ENCODE data around the gene DLL3. TPM values are rescaled to one million over a fixed set of nuclear protein-coding genes. Genes with fewer than 3 reads are reported as not detected.

The DLL3 gene
- total RNA-seq, 3 donors from 2014 or later = not detected

DNA sequence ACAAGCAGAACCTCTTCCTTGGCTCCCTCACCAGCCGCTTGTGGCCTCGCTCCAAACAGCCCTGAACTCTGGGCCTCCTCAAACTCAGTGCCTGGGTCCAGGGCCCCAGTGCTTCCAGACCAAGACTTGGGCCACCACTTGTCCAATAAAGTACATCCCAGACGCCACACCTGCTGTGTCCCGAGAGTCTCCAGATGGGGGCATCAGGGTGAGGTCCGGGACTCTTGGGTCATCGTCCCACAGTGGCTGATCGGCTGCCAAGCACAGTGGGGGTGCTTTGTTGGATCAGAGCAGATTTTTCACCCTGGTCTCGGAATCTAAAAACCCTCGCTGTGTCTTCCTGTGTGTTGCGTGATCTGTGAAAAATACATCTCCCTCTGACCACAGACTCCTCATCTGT, 9.0 kb upstream of the DLL3 start:
- Histone ChIP-seq H3K9me3 (no peaks in the 10 kb centered on the region), H3K36me3 (peaks cover 19% of the 10 kb centered on the region), H3K27me3 (no peaks in the 10 kb centered on the region), H3K4me3 (no peak overlapping the region), H3K27ac (no peak overlapping the region), H3K4me1 (no peaks in the 10 kb centered on the region)
- DNase-seq (ENCODE audit: low spot score in 2 of 2) = no peak
- intact Hi-C loops (cut with DNase I; ENCODE audit: low total_unique reads) = no loop called here
- TF ChIP-seq, protein P1, sequence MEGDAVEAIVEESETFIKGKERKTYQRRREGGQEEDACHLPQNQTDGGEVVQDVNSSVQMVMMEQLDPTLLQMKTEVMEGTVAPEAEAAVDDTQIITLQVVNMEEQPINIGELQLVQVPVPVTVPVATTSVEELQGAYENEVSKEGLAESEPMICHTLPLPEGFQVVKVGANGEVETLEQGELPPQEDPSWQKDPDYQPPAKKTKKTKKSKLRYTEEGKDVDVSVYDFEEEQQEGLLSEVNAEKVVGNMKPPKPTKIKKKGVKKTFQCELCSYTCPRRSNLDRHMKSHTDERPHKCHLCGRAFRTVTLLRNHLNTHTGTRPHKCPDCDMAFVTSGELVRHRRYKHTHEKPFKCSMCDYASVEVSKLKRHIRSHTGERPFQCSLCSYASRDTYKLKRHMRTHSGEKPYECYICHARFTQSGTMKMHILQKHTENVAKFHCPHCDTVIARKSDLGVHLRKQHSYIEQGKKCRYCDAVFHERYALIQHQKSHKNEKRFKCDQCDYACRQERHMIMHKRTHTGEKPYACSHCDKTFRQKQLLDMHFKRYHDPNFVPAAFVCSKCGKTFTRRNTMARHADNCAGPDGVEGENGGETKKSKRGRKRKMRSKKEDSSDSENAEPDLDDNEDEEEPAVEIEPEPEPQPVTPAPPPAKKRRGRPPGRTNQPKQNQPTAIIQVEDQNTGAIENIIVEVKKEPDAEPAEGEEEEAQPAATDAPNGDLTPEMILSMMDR (IDR thresholded peaks at IDR 0.05) = no peak
- TF ChIP-seq POLR2A (IDR thresholded peaks at IDR 0.05) (no peak), POLR2AphosphoS5 (IDR thresholded peaks at IDR 0.05) (no peak)

DNA sequence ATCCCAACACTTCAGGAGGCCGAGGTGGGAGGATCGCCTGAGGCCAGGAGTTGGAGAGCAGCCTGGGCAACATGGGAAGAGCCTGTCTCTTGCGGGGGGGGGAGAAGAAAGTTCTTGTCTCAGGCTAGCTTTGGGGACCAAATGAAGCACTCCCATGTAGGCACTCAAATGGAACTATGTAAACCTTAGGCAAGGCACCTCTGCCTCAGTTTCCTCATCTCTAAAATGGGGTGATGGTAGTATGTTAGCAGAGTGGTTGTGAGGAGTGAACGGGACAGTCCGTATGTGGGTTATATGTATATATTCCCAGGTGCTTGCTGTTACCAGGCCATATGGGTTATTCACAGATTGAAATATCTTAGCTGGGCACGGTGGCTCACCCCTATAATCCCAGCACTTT, 6.5 kb upstream of the DLL3 start:
- TF ChIP-seq POLR2A (IDR thresholded peaks at IDR 0.05) = no peak
- TF ChIP-seq, protein P1 (IDR thresholded peaks at IDR 0.05) = no peak
- no peak for TF ChIP-seq POLR2AphosphoS5 (IDR thresholded peaks at IDR 0.05)
- no peaks in the 10 kb centered on the region for H3K9me3 ChIP-seq
- intact Hi-C loops (cut with DNase I; ENCODE audit: low total_unique reads) = no loop called here
- H3K36me3 ChIP-seq = peaks cover 19% of the 10 kb centered on the region
- H3K27ac ChIP-seq = no peak overlapping the region
- no peak overlapping the region for H3K4me3 ChIP-seq
- DNase-seq (ENCODE audit: low spot score in 2 of 2) = no peak
- H3K27me3 ChIP-seq = peaks cover 0 to 14% of the 10 kb centered on the region in 2 donors
- no peaks in the 10 kb centered on the region for H3K4me1 ChIP-seq

DNA sequence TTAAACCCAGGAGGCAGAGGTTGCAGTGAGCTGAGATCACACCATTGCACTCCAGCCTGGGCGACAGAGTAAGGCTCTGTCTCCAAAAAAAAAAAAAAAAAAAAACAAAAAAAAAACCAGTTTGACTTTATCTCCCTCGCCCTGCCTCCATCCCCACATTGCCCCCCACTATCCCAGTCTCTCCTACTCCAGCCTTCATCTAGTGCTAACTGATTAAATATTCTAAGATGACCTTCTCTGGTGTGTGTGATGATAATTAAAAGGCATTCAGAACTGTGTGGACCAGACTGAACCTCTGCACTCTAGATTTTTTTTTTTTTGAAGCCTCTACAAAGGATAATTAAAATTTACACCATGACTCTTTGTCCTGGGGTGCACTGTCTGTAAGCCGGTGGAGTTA, 6.0 kb upstream of the DLL3 start:
- no peak for DNase-seq (ENCODE audit: low spot score in 2 of 2)
- intact Hi-C loops (cut with DNase I; ENCODE audit: low total_unique reads) = no loop called here
- peaks cover 0 to 20% of the 10 kb centered on the region in 2 donors for H3K27me3 ChIP-seq
- TF ChIP-seq POLR2A (IDR thresholded peaks at IDR 0.05) (no peak), POLR2AphosphoS5 (IDR thresholded peaks at IDR 0.05) (no peak)
- TF ChIP-seq, protein P1 (IDR thresholded peaks at IDR 0.05) = no peak
- H3K4me3 ChIP-seq = no peak overlapping the region
- no peaks in the 10 kb centered on the region for H3K4me1 ChIP-seq
- peaks cover 19% of the 10 kb centered on the region for H3K36me3 ChIP-seq
- no peaks in the 10 kb centered on the region for H3K9me3 ChIP-seq
- H3K27ac ChIP-seq = no peak overlapping the region

DNA sequence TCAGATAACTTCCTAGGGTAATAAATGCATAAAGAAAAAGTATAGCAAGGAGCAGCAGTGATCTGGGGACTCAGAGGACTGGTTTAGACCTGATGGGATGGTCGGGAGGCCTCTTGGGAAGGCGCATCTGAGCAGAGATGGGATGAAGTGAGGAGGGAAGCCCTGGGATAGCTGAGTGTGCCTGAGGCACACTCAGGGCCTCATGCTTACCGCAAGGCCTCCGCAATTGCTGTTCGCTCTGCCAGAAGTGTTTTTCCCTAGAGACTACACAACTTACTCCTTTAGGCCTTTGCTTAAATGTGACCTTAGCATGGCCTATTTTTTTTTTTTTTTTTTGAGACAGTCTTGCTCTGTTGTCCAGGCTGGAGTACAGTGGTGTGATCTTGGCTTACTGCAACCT, 4.1 kb upstream of the DLL3 start:
- intact Hi-C loops (cut with DNase I; ENCODE audit: low total_unique reads) = no loop called here
- Histone ChIP-seq H3K36me3 (peaks cover 4% of the 10 kb centered on the region), H3K4me3 (no peak overlapping the region), H3K4me1 (peaks cover 0 to 11% of the 10 kb centered on the region in 2 donors), H3K9me3 (no peaks in the 10 kb centered on the region), H3K27me3 (peaks cover 7 to 38% of the 10 kb centered on the region in 2 donors), H3K27ac (no peak overlapping the region)
- TF ChIP-seq, protein P1 (IDR thresholded peaks at IDR 0.05) = no peak
- no peak for TF ChIP-seq POLR2AphosphoS5 (IDR thresholded peaks at IDR 0.05)
- no peak for TF ChIP-seq POLR2A (IDR thresholded peaks at IDR 0.05)
- DNase-seq (ENCODE audit: low spot score in 2 of 2) = no peak

DNA sequence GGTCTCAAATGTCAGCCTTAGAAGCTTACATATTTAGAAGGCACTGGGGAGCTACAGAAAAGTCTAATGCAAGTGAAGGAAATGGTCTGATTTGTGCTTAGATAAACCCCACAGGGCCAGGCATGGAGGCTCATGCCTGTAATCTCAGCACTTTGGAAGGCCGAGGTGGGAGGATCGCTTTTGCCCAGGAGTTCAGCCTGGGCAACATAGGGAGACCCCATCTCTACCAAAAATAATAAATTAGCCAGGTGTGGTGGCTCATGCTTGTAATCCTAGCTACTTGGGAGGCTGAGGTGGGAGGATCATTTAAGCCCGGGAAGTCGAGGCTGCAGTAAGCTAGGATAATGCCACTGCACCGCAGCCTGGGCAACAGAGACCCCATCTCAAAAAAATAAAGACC, 2.7 kb upstream of the DLL3 start:
- intact Hi-C loops (cut with DNase I; ENCODE audit: low total_unique reads) = no loop called here
- Histone ChIP-seq H3K36me3 (no peaks in the 10 kb centered on the region), H3K9me3 (no peaks in the 10 kb centered on the region), H3K27me3 (peaks cover 7 to 52% of the 10 kb centered on the region in 2 donors), H3K4me1 (peaks cover 0 to 11% of the 10 kb centered on the region in 2 donors), H3K4me3 (no peak overlapping the region), H3K27ac (no peak overlapping the region)
- TF ChIP-seq, protein P1 (IDR thresholded peaks at IDR 0.05) = no peak
- no peak for TF ChIP-seq POLR2A (IDR thresholded peaks at IDR 0.05)
- TF ChIP-seq POLR2AphosphoS5 (IDR thresholded peaks at IDR 0.05) = no peak
- no peak for DNase-seq (ENCODE audit: low spot score in 2 of 2)
